CD4-positive, CD25-positive, alpha-beta regulatory T cell (primary cell): ENCODE data around the gene LRRC47. TPM values are rescaled to one million over a fixed set of nuclear protein-coding genes. Genes with fewer than 3 reads are reported as not detected.

Experiments used
- ATAC-seq, 2 donors: fragments of 150-1000 bp; cut with Tn5 transposase; one replicate each; pipeline ENCODE4 v1.10.0; 2021; ENCODE audit warnings: low read depth in 2 of 2, moderate number of reproducible peaks in 2 of 2, moderate library complexity in 1 of 2
- DNase-seq, 3 donors: peaks; one replicate each; pipeline versions ENCODE4 v3.0.0 to v3.0.0-alpha.2; 2012 to 2022; ENCODE audit warnings: mixed read lengths in 1 of 3
- H3K27ac ChIP-seq: one replicate; pipeline ENCODE4 v1.7.0; 2013; ENCODE audit warnings: mild to moderate bottlenecking, low read length; ENCODE audit not compliant: insufficient read depth, poor library complexity, severe bottlenecking
- H3K27me3 ChIP-seq: one replicate; pipeline ENCODE4 v1.7.0; 2013; ENCODE audit warnings: low read length; ENCODE audit not compliant: control insufficient read depth, insufficient read depth
- H3K36me3 ChIP-seq: one replicate; pipeline ENCODE4 v1.7.0; 2013; ENCODE audit warnings: mild to moderate bottlenecking, low read length, moderate library complexity; ENCODE audit not compliant: control insufficient read depth, insufficient read depth
- H3K4me1 ChIP-seq: 2 replicates; pipeline ENCODE4 v1.7.0; 2013; ENCODE audit warnings: mild to moderate bottlenecking, low read length; ENCODE audit not compliant: insufficient read depth, control insufficient read depth, poor library complexity, severe bottlenecking
- H3K4me3 ChIP-seq: one replicate; pipeline ENCODE4 v1.7.0; 2013; ENCODE audit warnings: low read depth, mild to moderate bottlenecking, low read length, moderate library complexity
- H3K9me3 ChIP-seq, 2 experiments: 1 replicate in 1 of 2; 2 replicates in 1 of 2; pipeline ENCODE4 v1.7.0; 2013; ENCODE audit warnings: low read length in 2 of 2, mild to moderate bottlenecking in 1 of 2, moderate library complexity in 1 of 2; ENCODE audit not compliant: control insufficient read depth in 2 of 2
- H3K27ac Mint-ChIP-seq, 3 donors: one replicate each; pipeline ENCODE4 v1.8.0; 2020 to 2022; ENCODE audit warnings: mild to moderate bottlenecking in 3 of 3, mixed read lengths in 3 of 3, moderate library complexity in 2 of 3
- H3K27me3 Mint-ChIP-seq: one replicate; pipeline ENCODE4 v1.8.0; 2022; ENCODE audit warnings: mild to moderate bottlenecking, mixed read lengths
- H3K36me3 Mint-ChIP-seq: one replicate; pipeline ENCODE4 v1.8.0; 2020; ENCODE audit warnings: mixed read lengths
- H3K4me1 Mint-ChIP-seq, 4 donors: one replicate each; pipeline ENCODE4 v1.8.0; 2020 to 2022; ENCODE audit warnings: mixed read lengths in 4 of 4, mild to moderate bottlenecking in 1 of 4
- H3K4me3 Mint-ChIP-seq, 4 donors: one replicate each; pipeline ENCODE4 v1.8.0; 2020 to 2022; ENCODE audit warnings: mild to moderate bottlenecking in 4 of 4, mixed read lengths in 4 of 4, moderate library complexity in 3 of 4
- H3K9me3 Mint-ChIP-seq, 7 donors: one replicate each; pipeline ENCODE4 v1.8.0; 2020 to 2022; ENCODE audit warnings: mixed read lengths in 7 of 7, mild to moderate bottlenecking in 3 of 7, moderate library complexity in 2 of 7
- polyA plus RNA-seq, 4 donors: library from polyadenylated mRNA; unstranded; fragments of 300-500 nt; fragmentation: Illumina TruSeq; gene quantifications; one replicate each; pipeline ENCODE4 v1.2.3, GENCODE V29; 2021
- total RNA-seq: library from RNA; stranded (reverse); gene quantifications from one replicate; pipeline ENCODE4 v1.2.3, GENCODE V29; 2022

The LRRC47 gene
- total and polyA plus RNA-seq, 5 donors from 2014 or later, result 22.0 to 33.9 (median 26.0) TPM

DNA sequence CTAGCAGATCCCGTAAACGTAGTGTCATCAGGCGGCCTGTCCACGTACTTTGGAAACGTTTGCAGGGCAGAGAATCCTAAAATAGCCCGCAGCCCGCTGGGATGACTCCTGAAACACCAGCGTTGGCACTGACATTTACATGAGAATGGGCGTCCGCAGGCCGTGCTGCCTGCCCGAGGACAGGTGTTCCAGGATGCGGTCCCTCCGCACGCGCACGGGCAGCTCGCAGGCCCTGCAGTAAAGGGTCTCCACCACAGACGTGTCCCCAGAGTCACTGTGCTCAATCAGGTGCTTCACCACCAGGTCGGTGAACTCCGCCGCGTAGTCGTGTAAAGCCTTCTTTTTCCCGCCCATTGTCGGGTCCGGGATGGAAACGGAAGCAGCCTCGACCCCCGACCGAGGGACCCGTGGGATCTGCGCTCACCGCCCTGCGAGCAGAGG is 49.9 kb downstream of the LRRC47 start:
- Mint-ChIP-seq H3K4me1 (peaks cover 5 to 43% (median 17%) of the 10 kb centered on the region in 4 donors), H3K27me3 (peaks cover 8% of the 10 kb centered on the region), H3K36me3 (peaks cover 15% of the 10 kb centered on the region), H3K9me3 (no peaks in the 10 kb centered on the region), H3K27ac (peak overlapping the region; percentile 71 to 89 (median 82)), H3K4me3 (peak overlapping the region; percentile 80 to 89 (median 84))
- H3K27ac ChIP-seq, result peak overlapping the region; percentile 60
- no peaks in the 10 kb centered on the region for H3K9me3 ChIP-seq
- ATAC-seq, result no peak
- H3K27me3 ChIP-seq, result no peaks in the 10 kb centered on the region
- peak in 1 of 3 donors; percentile 4 for DNase-seq
- peaks cover 9% of the 10 kb centered on the region for H3K36me3 ChIP-seq
- H3K4me3 ChIP-seq, result no peak overlapping the region
- peaks cover 18% of the 10 kb centered on the region for H3K4me1 ChIP-seq

DNA sequence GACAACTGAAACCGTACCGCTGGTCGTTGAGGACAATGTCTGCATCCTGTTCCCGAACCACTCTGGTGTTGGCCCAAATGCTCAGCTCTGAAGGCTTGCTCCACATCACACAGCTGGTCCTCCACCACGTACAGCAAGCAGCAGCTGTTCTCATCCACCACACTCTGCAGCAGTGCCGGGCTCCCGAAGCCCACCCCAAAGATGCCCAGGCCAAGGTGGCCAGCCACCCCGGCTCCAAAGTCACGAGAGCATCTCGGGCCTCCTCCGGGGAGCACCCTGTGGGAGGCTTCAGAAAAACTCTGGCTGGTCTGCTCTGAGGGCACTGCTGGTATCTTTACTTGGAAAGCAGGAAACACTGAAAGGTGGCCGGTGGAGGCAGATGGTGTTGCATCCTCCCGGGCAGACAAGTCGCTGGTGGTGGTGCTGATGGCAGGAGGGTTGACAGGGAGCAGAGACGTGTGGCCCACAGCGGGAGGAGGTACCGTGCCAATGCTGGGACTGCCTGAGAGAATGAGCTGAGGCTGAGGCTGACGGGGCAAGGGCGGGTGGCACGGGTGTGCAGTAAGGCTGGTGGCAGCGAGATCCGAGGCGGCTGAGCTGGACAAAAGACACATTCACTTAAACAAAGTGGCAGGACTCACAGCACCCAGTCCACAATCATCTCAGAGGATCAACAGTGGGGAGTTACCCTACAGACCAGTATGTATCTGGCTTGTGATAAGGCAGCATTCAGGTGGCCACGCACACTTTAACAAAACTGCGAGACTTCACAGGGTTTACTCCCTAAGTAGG is 50.5 kb downstream of the LRRC47 start:
- Mint-ChIP-seq H3K27ac (peak overlapping the region in 2 of 3 donors; percentile 71 to 89), H3K27me3 (peaks cover 4% of the 10 kb centered on the region), H3K4me3 (peak overlapping the region; percentile 80 to 89 (median 84)), H3K4me1 (peaks cover 5 to 43% (median 17%) of the 10 kb centered on the region in 4 donors), H3K9me3 (no peaks in the 10 kb centered on the region), H3K36me3 (peaks cover 15% of the 10 kb centered on the region)
- Histone ChIP-seq H3K27ac (no peak overlapping the region), H3K4me1 (peaks cover 18% of the 10 kb centered on the region), H3K4me3 (no peak overlapping the region), H3K9me3 (no peaks in the 10 kb centered on the region), H3K27me3 (no peaks in the 10 kb centered on the region), H3K36me3 (peaks cover 9% of the 10 kb centered on the region)
- ATAC-seq (no peak), DNase-seq (peak in 1 of 3 donors; percentile 4)

DNA sequence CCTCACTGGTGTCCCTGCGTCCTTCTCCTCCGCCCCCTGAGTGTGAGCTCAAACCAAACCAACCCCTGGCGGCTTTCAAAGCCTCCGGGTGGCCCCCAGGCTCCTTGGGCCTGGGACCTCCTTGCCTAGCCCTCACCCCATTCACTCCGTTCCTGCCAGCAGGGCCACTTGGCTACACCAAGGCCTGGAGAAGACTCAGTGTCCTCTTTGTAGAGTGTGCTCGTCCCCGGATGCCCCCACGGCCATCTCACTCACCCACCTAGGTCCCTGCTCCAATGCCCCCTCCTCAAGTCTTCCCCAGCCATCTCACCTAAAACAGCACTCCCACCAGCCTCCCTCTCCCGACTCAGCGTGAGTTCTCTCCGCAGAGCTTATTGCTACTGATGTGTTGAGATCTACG is 51.2 kb downstream of the LRRC47 start:
- H3K4me1 ChIP-seq, result peaks cover 18% of the 10 kb centered on the region
- Mint-ChIP-seq H3K27me3 (peaks cover 4% of the 10 kb centered on the region), H3K9me3 (no peaks in the 10 kb centered on the region), H3K36me3 (peaks cover 15% of the 10 kb centered on the region), H3K4me1 (peaks cover 5 to 43% (median 17%) of the 10 kb centered on the region in 4 donors), H3K4me3 (peak overlapping the region in 3 of 4 donors; percentile 55 to 74 (median 69)), H3K27ac (peak overlapping the region in 1 of 3 donors; percentile 89)
- peaks cover 9% of the 10 kb centered on the region for H3K36me3 ChIP-seq
- ATAC-seq, result no peak
- H3K27ac ChIP-seq, result no peak overlapping the region
- no peak for DNase-seq
- no peaks in the 10 kb centered on the region for H3K9me3 ChIP-seq
- no peak overlapping the region for H3K4me3 ChIP-seq
- no peaks in the 10 kb centered on the region for H3K27me3 ChIP-seq

DNA sequence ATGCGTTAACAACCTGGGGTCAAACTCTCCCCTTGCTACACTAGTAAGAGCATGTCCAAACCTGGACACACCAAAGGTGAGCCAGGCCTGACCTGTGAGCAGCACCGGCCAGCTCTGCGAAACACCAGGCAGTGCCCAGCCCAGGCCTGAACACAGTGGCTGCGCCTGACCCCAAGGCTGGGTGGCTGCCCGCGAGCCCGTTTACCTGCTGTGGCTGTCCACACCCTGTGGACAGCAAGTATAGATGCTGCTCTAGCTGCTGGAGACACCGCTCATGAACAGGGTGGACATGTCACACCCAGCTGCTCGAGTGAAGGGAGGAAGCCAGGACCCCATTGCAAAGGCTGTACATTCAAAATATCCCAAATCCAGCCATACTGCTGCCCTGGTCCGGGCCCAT is 51.7 kb downstream of the LRRC47 start:
- H3K27ac ChIP-seq, result no peak overlapping the region
- no peak overlapping the region for H3K27ac Mint-ChIP-seq
- H3K4me1 ChIP-seq, result peaks cover 18% of the 10 kb centered on the region
- peak overlapping the region in 1 of 4 donors; percentile 5 for H3K4me3 Mint-ChIP-seq
- H3K36me3 Mint-ChIP-seq, result peaks cover 15% of the 10 kb centered on the region
- no peaks in the 10 kb centered on the region for H3K27me3 ChIP-seq
- H3K9me3 Mint-ChIP-seq, result no peaks in the 10 kb centered on the region
- peaks cover 5 to 43% (median 17%) of the 10 kb centered on the region in 4 donors for H3K4me1 Mint-ChIP-seq
- peaks cover 9% of the 10 kb centered on the region for H3K36me3 ChIP-seq
- H3K4me3 ChIP-seq, result no peak overlapping the region
- H3K27me3 Mint-ChIP-seq, result peaks cover 4% of the 10 kb centered on the region
- H3K9me3 ChIP-seq, result no peaks in the 10 kb centered on the region
- no peak for DNase-seq
- ATAC-seq, result no peak

DNA sequence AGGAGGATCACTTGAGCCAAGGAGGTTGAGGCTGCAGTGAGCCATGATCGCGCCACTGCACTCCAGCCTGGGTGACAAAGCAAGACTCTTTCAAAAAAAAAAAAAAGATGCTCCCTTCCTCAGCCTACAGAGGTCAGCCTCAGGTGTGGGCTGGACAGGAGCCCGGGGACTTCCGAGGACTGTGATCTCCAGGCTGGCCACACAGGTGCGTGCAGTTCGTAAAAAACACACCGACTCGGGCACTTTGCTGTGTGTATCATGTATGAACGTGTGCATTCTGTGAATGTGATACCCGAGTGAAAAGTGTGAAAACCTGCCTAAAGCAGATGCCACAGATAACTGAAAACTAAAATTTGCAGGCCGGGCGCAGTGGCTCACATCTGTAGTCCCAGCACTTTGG is 52.5 kb downstream of the LRRC47 start:
- peaks cover 5 to 43% (median 17%) of the 10 kb centered on the region in 4 donors for H3K4me1 Mint-ChIP-seq
- peaks cover 15% of the 10 kb centered on the region for H3K36me3 ChIP-seq
- no peaks in the 10 kb centered on the region for H3K27me3 ChIP-seq
- ATAC-seq, result no peak
- peaks cover 4% of the 10 kb centered on the region for H3K27me3 Mint-ChIP-seq
- no peak overlapping the region for H3K27ac ChIP-seq
- H3K4me3 ChIP-seq, result no peak overlapping the region
- no peaks in the 10 kb centered on the region for H3K9me3 ChIP-seq
- H3K4me1 ChIP-seq, result peaks cover 18% of the 10 kb centered on the region
- H3K4me3 Mint-ChIP-seq, result peak overlapping the region in 1 of 4 donors; percentile 77
- H3K36me3 Mint-ChIP-seq, result peaks cover 15% of the 10 kb centered on the region
- DNase-seq, result no peak
- H3K27ac Mint-ChIP-seq, result no peak overlapping the region
- H3K9me3 Mint-ChIP-seq, result no peaks in the 10 kb centered on the region

DNA sequence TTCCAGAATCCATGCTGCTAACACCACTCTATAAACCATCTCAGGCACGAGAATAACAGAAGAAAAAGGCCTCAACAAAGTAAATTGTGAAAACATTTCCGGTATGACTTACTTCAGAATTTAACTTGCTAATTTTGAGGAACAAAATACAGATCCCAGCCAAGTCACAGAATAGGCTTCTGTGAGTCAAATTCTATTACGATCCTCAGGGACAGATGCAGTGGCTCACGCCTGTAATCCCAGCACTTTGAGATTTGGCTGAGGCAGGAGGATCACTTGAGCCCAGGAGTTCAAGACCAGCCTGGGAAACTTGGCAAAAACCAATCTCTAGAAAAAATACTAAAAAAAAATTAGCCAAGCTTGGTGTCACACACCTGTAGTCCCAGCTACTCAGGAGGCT is 52.9 kb downstream of the LRRC47 start:
- Mint-ChIP-seq H3K36me3 (peaks cover 15% of the 10 kb centered on the region), H3K27me3 (peaks cover 4% of the 10 kb centered on the region), H3K9me3 (no peaks in the 10 kb centered on the region), H3K4me3 (peak overlapping the region in 1 of 4 donors; percentile 60), H3K27ac (no peak overlapping the region), H3K4me1 (peaks cover 5 to 42% (median 17%) of the 10 kb centered on the region in 4 donors)
- Histone ChIP-seq H3K4me3 (no peak overlapping the region), H3K4me1 (peaks cover 18% of the 10 kb centered on the region), H3K36me3 (peaks cover 19% of the 10 kb centered on the region), H3K9me3 (no peaks in the 10 kb centered on the region), H3K27me3 (no peaks in the 10 kb centered on the region), H3K27ac (no peak overlapping the region)
- ATAC-seq (no peak), DNase-seq (no peak)

DNA sequence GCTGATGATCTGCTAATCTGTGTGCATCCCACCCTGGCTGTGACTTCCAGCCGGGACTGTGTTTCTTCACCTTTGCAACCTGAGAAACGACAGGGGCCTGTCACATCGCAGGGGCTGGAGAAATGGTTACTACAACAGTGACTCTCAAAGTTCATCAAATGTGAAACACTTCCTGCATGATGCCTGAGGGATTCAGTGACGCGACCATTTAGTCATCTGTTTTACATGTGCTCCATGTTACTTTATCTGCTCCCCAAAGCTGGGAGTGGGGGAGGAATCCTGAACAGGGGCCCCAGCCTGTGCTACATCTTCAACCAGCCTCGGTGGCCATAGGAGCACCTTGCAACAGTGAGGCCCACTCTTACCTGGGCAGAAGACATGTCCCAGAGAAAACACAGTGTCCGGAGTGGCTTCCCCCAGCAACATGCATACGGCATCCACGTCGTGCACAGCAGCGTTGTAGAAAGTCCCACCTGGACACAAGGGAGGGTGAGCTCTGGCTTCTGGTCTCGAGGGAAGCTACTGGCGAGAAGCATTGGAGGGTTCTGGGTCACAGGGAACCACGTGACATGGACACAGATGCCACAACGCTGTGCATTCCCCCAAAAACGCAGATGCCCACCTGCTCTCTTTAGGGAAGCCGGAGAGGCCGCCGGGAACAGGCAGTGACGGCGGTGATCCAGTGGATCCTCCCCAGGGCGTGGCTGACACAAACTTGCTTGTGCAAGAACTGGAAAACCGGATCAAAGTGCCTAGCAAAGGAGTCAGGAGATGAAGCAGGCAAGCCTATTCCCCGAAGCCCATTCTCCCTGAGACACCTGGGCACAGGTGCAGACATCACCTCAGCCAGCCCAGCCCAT is 53.6 kb downstream of the LRRC47 start:
- peaks cover 5 to 34% (median 14%) of the 10 kb centered on the region in 4 donors for H3K4me1 Mint-ChIP-seq
- H3K9me3 Mint-ChIP-seq, result no peaks in the 10 kb centered on the region
- DNase-seq (no peak), ATAC-seq (no peak)
- peaks cover 20% of the 10 kb centered on the region for H3K36me3 Mint-ChIP-seq
- peak overlapping the region in 1 of 4 donors; percentile 60 for H3K4me3 Mint-ChIP-seq
- H3K4me3 ChIP-seq, result no peak overlapping the region
- H3K27ac ChIP-seq, result no peak overlapping the region
- peaks cover 12% of the 10 kb centered on the region for H3K4me1 ChIP-seq
- no peaks in the 10 kb centered on the region for H3K27me3 ChIP-seq
- H3K9me3 ChIP-seq, result no peaks in the 10 kb centered on the region
- H3K27ac Mint-ChIP-seq, result no peak overlapping the region
- peaks cover 26% of the 10 kb centered on the region for H3K36me3 ChIP-seq
- H3K27me3 Mint-ChIP-seq, result no peaks in the 10 kb centered on the region
